OCI-LY3 (cell line): ENCODE measurements around the gene SIRPB1.
"Not testable (repeated sequence)": the region's sequence is repeated elsewhere in the genome, so short reads cannot be mapped to it uniquely, and the experiment has no call there.

Source experiments
- H2AFZ ChIP-seq: fragments of 200-600, 300-600 bp; shearing (Covaris generic); 2 replicates; pipeline ENCODE4 v1.6.0; 2014; ENCODE audit warnings: antibody characterized with exemption, low read depth, low read length
- H3K27ac ChIP-seq: fragments of 200-600, 300-600 bp; sonication (generic); 2 replicates; pipeline ENCODE4 v1.5.1; 2014; ENCODE audit warnings: mild to moderate bottlenecking, low read length, moderate library complexity, mixed read lengths
- H3K27me3 ChIP-seq: fragments of 200-600, 300-600 bp; sonication (generic); 2 replicates; pipeline ENCODE4 v1.6.1; 2014; ENCODE audit warnings: low read depth, low read length, mixed read lengths
- H3K36me3 ChIP-seq: fragments of 200-600, 300-600 bp; sonication (generic); replicated peaks from 2 replicates; pipeline ENCODE3; 2014; ENCODE audit warnings: low read depth, low read length, mixed read lengths
- H3K4me1 ChIP-seq: fragments of 300-600, 200-600 bp; sonication (generic); 2 replicates; pipeline ENCODE4 v1.6.1; 2014; ENCODE audit warnings: low read length, mixed read lengths
- H3K4me2 ChIP-seq: fragments of 200-600, 300-600 bp; sonication (generic); 2 replicates; pipeline ENCODE4 v1.6.1; 2014; ENCODE audit warnings: low read length, mixed read lengths
- H3K4me3 ChIP-seq: fragments of 300-600, 200-600 bp; sonication (generic); 2 replicates; pipeline ENCODE4 v1.5.1; 2014; ENCODE audit warnings: antibody characterized with exemption, mild to moderate bottlenecking, low read length, moderate library complexity
- H3K79me2 ChIP-seq: fragments of 300-600, 200-600 bp; shearing (Covaris generic); 2 replicates; pipeline ENCODE4 v1.6.1; 2014; ENCODE audit warnings: mild to moderate bottlenecking, low read length, mixed read lengths
- H3K9ac ChIP-seq: fragments of 300-600, 200-600 bp; shearing (Covaris generic); 2 replicates; pipeline ENCODE4 v1.6.0; 2014; ENCODE audit warnings: mild to moderate bottlenecking, low read length, moderate library complexity
- H3K9me3 ChIP-seq: fragments of 200-600, 300-600 bp; shearing (Covaris generic); 2 replicates; pipeline ENCODE4 v1.6.1; 2014; ENCODE audit warnings: low read length, mixed read lengths; ENCODE audit not compliant: insufficient read depth
- H4K20me1 ChIP-seq: fragments of 200-600, 300-600 bp; sonication (generic); 2 replicates; pipeline ENCODE4 v1.6.1; 2016; ENCODE audit warnings: low read length, mixed read lengths; ENCODE audit not compliant: insufficient read depth
- EZH2phosphoT487 ChIP-seq: fragments of 200-600 bp; shearing (Covaris generic); IDR thresholded peaks from 2 replicates; pipeline ENCODE4 v1.6.1; 2018; ENCODE audit warnings: antibody characterized with exemption, mixed run types, low read depth
- TF ChIP-seq, protein P1 (sequence below): fragments of 200-600, 300-600 bp; sonication (generic); IDR thresholded peaks from 2 replicates; pipeline ENCODE4 v1.5.1; 2014; ENCODE audit warnings: antibody characterized with exemption, low read length, low read depth

Gene SIRPB1

GRCh38 chr20:1618479-1618878, 1.3 kb downstream of the SIRPB1 start:
- Histone ChIP-seq H3K27me3 (no peaks in the 10 kb centered on the region), H3K4me2 (no peak overlapping the region), H3K4me1 (peaks cover 46% of the 10 kb centered on the region), H3K9me3 (no peaks in the 10 kb centered on the region; the same call in 1 of the 2 replicates), H3K4me3 (no peak overlapping the region), H3K27ac (no peak overlapping the region), H3K9ac (no peak overlapping the region), H3K79me2 (no peaks in the 10 kb centered on the region), H3K36me3 (peaks cover 7% of the 10 kb centered on the region), H2AFZ (no peak overlapping the region), H4K20me1 (no peaks in the 10 kb centered on the region)
- TF ChIP-seq, protein P1, sequence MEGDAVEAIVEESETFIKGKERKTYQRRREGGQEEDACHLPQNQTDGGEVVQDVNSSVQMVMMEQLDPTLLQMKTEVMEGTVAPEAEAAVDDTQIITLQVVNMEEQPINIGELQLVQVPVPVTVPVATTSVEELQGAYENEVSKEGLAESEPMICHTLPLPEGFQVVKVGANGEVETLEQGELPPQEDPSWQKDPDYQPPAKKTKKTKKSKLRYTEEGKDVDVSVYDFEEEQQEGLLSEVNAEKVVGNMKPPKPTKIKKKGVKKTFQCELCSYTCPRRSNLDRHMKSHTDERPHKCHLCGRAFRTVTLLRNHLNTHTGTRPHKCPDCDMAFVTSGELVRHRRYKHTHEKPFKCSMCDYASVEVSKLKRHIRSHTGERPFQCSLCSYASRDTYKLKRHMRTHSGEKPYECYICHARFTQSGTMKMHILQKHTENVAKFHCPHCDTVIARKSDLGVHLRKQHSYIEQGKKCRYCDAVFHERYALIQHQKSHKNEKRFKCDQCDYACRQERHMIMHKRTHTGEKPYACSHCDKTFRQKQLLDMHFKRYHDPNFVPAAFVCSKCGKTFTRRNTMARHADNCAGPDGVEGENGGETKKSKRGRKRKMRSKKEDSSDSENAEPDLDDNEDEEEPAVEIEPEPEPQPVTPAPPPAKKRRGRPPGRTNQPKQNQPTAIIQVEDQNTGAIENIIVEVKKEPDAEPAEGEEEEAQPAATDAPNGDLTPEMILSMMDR = no peak
- no peak for TF ChIP-seq EZH2phosphoT487

DNA sequence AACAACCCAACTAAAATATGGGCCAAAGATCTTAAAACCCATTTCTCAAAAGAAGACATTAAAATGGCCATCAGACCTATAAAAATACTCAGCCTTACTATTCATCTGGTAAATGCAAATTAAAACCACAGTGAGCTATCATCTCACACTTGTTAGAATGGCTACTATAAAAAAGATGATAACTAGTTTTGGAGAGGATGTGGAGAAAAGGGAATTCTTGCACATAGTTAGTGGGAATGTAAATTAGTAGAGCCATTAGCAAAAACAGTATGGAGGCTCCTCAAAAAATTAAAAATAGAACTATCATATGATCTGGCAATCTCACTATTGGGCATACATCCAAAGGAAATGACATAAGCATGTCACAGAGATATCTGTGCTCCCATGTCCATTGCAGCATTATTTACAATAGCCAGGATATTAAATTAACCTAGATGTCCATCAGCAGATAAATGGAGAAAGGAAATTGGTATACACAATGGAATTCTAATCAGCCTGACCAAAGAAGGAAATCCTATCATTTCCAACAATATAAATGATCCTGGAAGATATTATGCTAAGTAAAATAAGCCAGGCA, 2.9 kb downstream of the SIRPB1 start:
- Histone ChIP-seq H2AFZ (no peak overlapping the region), H4K20me1 (no peaks in the 10 kb centered on the region), H3K4me2 (no peak overlapping the region), H3K9ac (no peak overlapping the region), H3K4me3 (no peak overlapping the region), H3K27me3 (no peaks in the 10 kb centered on the region), H3K36me3 (peaks cover 7% of the 10 kb centered on the region), H3K9me3 (no peaks in the 10 kb centered on the region; the same call in 1 of the 2 replicates), H3K4me1 (peaks cover 31% of the 10 kb centered on the region), H3K27ac (no peak overlapping the region), H3K79me2 (no peaks in the 10 kb centered on the region)
- no peak for TF ChIP-seq EZH2phosphoT487
- TF ChIP-seq, protein P1 = no peak

GRCh38 chr20:1610404-1610803, 9.4 kb downstream of the SIRPB1 start:
- H3K27me3 ChIP-seq, H3K4me1 ChIP-seq, H3K36me3 ChIP-seq, H4K20me1 ChIP-seq, H3K4me2 ChIP-seq, H3K79me2 ChIP-seq, H3K9me3 ChIP-seq, H3K9ac ChIP-seq, H3K27ac ChIP-seq, H3K4me3 ChIP-seq, H2AFZ ChIP-seq: not testable (repeated sequence)

- H3K4me2 ChIP-seq, H3K79me2 ChIP-seq, H3K27me3 ChIP-seq, H3K9ac ChIP-seq, H3K4me1 ChIP-seq, H3K9me3 ChIP-seq, H3K27ac ChIP-seq, H4K20me1 ChIP-seq, H2AFZ ChIP-seq, H3K4me3 ChIP-seq, H3K36me3 ChIP-seq: not testable (repeated sequence)
Measured at GRCh38 chr20:1608678-1609347, 11.0 kb downstream of the SIRPB1 start.

DNA sequence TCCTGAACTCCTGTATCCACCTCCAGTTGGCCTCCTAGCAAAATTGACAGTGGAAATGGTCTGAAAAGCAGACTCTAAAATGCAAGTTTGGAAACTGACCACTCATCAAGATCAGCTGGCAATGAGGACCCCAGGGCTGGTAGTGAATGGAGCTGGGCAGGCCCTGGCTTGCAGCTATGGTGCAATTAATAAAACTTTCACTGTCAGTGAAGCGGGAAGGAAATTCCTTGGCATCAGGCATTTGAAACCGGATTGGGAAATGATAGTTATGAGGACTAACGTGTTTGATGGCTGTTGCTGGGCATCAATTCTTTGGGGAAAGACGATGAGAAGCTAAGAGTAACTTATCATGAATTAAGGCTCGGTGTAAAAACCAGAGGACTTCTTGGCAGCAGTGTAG, 19.1 kb downstream of the SIRPB1 start:
- H3K79me2 ChIP-seq = no peaks in the 10 kb centered on the region
- no peak for TF ChIP-seq EZH2phosphoT487
- TF ChIP-seq, protein P1 = no peak

More for the DNA sequence above, 19.1 kb downstream of the SIRPB1 start:
- H4K20me1 ChIP-seq = no peaks in the 10 kb centered on the region
- no peak overlapping the region for H2AFZ ChIP-seq
- H3K36me3 ChIP-seq = no peaks in the 10 kb centered on the region
- H3K9ac ChIP-seq = no peak overlapping the region
- no peak overlapping the region for H3K4me3 ChIP-seq
- H3K9me3 ChIP-seq = no peaks in the 10 kb centered on the region
- H3K27ac ChIP-seq = no peak overlapping the region
- H3K4me1 ChIP-seq = no peaks in the 10 kb centered on the region
- H3K4me2 ChIP-seq = no peak overlapping the region
- H3K27me3 ChIP-seq = no peaks in the 10 kb centered on the region; the same call in 1 of the 2 replicates
